AG08395 (cell line): Measurements from ENCODE around the gene LIPN.
A peak's percentile ranks its signal among the peaks of the same experiment; 100 is the strongest.

ENCODE experiments used
- DNase-seq: peaks from one replicate; pipeline ENCODE4 v3.0.0; 2012; ENCODE audit warnings: mixed read lengths, low spot score

The LIPN gene

DNA sequence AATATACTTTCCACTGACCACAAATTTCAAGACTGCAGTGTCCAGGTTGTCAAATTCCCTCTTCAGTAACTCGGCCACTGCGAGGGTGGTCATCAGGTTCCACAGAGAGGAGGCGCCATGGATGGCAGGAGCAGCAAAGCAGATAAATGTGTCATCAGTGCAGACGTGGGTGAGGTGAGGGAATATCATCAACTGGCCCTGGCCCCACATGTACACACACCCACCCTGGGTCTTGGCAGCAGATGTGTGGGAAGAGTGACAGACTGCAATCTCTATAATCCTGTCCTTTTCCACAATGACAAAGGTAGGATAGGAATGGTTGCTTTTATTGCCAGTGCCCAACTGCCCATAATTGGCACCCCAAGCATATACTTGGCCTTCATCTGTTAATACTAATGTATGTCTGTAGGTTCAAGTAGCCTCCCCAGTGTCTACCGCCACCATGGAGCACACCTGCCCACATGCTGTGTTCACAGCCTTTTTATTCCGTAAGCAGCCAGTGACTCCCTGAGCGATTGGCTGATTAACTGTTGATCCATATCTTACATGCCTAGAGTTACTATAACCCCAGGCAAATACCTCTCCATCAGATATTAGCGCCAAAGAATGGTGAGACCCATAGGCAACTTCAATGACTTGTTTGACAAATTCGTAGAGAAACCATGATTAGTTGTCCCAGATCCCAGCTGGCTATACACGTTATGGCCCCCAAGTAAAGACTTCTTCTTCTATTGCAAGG is 26.4 kb downstream of the LIPN start:
- DNase-seq, result no peak

DNA sequence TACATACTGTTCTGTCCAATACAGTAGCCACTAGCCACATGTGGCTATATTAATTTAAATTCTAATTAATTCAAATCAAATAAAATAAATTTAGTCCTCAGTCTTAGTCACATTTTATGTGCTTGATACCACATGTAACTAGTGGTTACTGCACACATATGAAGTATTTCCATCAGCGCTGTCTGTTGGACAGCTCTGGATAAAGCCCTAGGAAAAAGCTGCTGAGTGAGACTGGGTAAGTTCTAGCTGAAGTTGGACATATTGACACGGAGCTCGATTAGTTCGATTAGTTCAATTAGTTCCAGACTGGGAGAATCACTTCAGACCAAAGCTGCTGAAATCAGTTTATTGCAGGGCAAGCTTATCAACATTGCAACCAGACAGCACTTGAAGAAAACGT is 27.6 kb downstream of the LIPN start:
- DNase-seq, result no peak

- DNase-seq, result no peak
Observed at GRCh38 chr10:88788924-88789323, 29.1 kb downstream of the LIPN start.

DNA sequence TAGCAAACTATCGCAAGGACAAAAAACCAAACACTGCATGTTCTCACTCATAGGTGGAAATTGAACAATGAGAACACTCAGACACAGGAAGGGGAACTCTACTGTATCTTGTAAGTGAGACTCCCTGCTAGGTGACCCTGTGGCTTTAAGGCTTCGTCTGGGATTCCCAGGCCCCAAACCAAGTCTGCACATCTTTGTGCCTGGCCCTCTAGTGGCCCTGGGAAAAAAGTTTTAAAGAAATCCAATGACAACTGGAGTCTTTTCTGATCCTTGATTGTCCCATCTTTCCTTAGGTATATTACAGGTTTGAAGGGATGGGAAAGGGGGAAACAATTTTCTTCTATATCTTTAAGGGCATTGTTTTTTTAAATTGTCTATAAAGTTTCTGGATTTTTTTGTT is 32.1 kb downstream of the LIPN start:
- DNase-seq, result peak; percentile 33

GRCh38 chr10:88792661-88793060 is 32.8 kb downstream of the LIPN start:
- DNase-seq, result peak; percentile 11

GRCh38 chr10:88793712-88794299 is 34.0 kb downstream of the LIPN start:
- peak; percentile 47 for DNase-seq

GRCh38 chr10:88794731-88795130 is 34.9 kb downstream of the LIPN start:
- DNase-seq, result peak; percentile 10

- DNase-seq, result peak; percentile 44
Observed at GRCh38 chr10:88800152-88801125, 40.6 kb downstream of the LIPN start.

DNA sequence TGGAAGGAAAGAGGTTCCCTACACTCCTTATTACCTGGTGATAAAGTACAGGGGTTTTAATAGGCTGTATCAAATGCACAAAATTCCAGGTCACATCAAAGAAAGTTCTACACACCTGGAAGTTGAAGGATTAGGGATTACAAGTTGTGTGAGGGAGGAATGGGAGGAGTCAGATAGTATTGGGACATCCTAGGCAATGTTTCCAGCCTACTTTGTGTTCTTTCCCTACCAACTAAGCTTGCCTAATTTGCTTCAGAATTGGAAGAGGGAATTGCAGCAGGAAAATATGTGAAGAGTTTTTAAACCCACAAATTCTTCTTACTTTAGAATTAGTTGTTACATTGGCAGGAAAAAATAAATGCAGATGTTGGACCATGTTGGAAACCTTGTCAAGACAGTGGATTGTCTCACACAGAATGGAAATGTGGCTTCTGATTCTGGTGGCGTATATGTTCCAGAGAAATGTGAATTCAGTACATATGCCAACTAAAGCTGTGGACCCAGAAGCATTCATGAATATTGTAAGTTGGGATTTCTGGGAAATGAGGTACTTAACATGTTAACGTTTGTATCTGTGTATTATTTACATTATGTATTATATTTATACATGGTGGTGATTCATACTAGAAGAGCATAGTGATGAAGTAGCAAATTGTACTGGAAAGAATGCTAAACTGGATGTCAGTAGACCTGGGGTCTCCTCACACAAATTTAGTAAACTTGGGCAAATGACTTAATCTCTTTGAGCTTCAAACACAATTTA is 42.9 kb downstream of the LIPN start, which contains the start of gene LIPM:
Gene LIPM, plus strand, starts transcription at position 208 of the 763 bp plus-strand sequence. Its CDS starts 167 bp downstream, at position 375.
- DNase-seq, result no peak

GRCh38 chr10:88803641-88804040 is 43.8 kb downstream of the LIPN start:
- no peak for DNase-seq

GRCh38 chr10:88804083-88804812 is 44.4 kb downstream of the LIPN start:
- no peak for DNase-seq

DNA sequence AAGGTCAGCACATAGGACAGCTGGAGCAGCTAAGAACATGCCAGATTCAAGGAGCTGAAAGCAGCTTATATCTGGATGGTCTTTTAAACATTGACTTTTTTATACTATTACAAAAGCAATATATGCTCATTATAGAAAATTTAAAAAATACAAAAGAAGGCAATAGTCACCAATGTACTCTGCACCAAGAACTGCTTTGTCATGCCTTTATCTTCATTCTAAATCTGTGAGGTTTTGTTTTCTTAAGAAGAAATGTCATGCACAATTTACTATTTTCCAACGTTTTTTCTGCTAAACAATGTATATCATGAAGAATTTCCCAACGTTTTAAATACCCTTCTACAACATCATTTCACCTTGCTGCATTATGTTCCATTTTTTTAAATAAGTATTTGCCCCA is 45.5 kb downstream of the LIPN start:
- no peak for DNase-seq

GRCh38 chr10:88805924-88806323 is 46.1 kb downstream of the LIPN start:
- no peak for DNase-seq

DNA sequence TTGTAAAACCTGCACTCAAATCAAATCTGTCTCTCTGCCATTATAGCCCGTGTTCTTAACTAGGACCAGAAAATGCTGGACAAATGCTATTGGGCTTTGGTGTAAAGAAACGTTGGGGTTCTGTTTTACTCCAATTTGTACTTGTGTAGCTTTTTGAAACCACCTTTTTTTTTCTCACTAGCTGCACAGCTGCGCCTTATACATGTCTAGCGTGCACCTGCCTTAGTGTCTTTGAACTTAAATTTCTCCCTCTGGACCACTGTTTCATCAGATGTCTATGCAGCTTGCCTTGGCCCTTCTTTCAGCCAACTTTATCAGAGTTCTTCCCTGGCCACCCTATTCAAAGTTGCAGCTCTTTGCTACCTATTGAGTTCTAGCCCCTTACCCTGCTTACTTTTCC is 49.8 kb downstream of the LIPN start:
- DNase-seq, result no peak

GRCh38 chr10:88810196-88810961 is 50.6 kb downstream of the LIPN start:
- DNase-seq, result peak; percentile 58

GRCh38 chr10:88813200-88813599 is 53.4 kb downstream of the LIPN start:
- no peak for DNase-seq

GRCh38 chr10:88819290-88819689 is 59.5 kb downstream of the LIPN start:
- DNase-seq, result peak; percentile 17

DNA sequence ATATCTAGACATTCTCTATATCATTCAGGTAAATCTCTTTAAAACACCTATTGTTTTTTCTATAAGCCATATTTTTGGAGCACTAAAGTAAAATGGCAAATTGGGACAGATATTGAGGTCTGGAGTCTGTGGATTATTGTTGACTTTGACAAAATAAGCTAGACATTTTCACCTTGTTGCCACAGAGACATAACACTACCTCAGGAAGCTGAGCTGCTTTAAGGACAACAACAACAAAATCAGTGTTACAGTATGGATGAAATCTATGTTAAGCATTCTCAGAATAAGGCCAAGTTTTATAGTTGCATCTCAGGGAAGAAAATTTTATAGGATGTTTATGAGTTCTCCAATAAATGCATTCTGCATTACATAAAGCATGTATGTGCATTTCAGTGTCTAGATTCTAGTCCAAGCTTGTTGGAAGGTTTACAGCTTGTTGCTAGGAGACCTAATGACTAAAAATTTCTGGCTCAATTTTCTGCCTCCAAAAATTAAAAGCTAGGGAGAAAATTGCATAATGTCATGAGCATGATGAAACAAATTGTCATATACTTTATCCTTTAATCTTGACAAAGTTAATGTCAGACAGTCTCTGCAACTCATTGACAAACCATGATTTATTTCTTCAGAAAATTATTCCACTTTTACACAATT is 61.1 kb downstream of the LIPN start:
- DNase-seq, result peak; percentile 47

DNA sequence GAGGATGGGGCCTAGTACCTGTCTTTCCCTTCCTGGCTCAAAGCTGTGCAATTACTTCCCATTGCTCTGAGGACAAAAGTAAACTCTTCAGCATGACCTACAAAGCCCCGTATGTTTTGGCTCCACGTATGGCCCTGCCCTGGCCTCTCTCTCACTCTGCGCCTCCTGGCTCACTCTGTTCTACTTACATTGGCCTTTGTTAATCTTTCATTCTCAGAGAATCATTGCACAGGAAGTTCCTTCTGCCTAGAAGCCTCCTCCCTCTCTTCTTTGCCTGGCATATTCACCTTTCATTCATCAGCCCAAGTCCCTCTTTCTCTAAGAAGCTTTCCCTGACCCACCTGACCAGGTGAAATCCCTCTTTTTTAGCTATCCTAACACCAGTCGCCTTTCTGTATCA is 66.6 kb downstream of the LIPN start:
- no peak for DNase-seq

- no peak for DNase-seq
Observed at GRCh38 chr10:88827671-88828070, 67.9 kb downstream of the LIPN start.
